Stimulated activated CD4-positive, alpha-beta T cell treated with anti-CD3 and anti-CD28 coated beads, Interleukin-1b, Interleukin-23, amount 100 ng/mL, for 48 hours (primary cell): ENCODE results near the gene TBL1X.

Experiments used
- DNase-seq: peaks from one replicate; pipeline ENCODE4 v3.0.0-alpha.2; 2020

The TBL1X gene

DNA sequence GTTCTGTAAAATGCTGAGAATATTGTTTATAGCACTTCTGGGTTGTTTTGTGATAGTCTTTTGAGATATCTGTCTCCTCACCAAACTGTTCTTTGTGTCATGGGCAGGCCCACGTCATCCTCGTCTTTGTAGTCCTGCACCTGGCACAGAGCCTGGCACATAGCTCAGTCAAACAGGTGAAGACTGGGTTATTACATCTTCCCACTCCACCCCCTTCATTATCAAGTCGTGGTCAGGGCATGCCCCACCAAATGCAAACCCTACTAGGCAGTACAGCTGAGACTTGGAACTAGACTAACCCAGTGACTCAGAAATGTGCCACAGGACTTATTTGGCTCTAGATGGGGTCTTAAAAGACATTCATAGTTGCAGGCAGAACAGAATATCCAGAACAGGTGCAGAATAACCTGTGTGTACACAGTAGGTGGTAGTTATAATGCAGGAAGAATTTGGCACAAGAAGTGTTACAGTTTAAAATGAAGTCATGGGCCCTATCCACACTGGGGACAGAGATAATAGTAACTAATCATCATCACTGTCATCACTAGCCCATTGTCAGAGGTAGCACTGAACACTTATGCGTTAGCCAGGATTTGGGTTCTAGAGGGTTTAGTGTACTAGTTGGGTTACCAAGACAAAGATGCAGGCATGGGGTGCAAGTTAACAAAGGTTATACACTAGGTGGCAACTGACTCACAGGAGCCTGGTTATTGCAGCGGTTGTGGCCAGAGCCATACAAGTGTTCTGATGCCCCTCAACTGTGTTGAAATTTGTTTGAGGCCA, 74.9 kb downstream of the TBL1X start:
- DNase-seq: no peak

DNA sequence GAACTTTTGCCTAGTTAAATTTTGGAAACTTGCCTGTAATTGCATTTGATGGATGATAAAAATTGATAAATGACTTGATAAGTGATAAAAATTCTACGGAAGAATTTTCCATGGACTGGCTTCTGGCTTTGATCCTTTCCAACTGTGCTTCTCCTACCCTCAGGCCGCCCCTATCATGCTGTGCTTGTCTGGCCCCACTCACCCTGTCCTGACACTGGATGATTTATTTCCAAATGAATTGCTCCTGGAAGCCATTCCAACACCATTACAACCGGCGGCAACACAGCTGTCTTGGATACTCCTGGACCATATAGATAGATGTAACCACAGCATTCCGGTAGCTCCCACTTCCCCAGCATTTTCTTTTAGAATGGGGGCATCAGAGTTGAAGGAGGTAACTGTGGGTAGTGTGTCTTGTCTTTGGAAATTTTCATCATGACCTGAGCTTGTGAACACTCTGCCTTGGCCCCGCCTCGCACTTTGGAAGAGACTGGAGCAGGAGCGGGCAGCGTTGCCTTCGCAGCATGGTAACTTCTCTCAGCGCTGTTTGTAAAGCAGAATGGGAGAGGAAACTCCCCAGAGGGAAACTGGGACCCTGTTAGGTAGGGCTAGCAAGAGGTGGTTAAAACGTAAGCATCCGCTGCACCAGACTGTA, 77.4 kb downstream of the TBL1X start:
- DNase-seq: no peak

DNA sequence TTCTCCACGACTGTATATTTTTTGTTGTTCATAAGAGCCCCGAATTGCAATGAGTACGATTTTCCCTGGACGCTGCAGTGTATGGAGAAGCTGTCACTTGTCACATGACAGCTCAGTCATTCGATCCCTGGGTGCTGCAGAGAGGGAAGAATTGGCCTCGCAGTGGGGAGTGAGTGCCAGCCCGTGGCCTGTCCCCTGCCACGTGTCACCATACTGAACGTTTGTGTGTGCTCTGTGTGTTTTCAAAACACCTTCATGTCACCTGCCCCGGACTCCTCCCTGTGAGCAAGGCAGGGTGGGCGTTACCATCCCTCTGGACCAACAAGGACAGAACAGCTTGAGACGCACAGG, 77.9 kb downstream of the TBL1X start:
- no peak for DNase-seq

DNA sequence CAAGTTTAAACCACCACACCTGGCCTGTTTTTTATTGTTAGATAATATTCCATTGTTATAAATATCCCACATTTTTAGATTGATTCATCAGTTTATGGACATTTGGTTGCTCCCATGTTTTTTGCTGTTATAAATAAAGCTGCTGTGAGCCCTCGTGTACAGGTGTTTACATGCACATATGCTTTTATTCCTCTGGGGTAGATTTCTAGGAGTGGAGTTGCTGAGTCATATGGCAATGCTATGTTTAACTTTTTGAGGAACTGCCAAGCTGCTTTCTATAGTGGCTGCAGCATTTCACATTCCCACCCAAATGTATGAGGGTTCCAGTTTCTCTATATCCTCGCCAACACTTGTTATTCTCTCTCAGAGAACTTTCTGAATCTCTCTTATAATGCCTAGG, 90.5 kb downstream of the TBL1X start:
- DNase-seq: no peak

DNA sequence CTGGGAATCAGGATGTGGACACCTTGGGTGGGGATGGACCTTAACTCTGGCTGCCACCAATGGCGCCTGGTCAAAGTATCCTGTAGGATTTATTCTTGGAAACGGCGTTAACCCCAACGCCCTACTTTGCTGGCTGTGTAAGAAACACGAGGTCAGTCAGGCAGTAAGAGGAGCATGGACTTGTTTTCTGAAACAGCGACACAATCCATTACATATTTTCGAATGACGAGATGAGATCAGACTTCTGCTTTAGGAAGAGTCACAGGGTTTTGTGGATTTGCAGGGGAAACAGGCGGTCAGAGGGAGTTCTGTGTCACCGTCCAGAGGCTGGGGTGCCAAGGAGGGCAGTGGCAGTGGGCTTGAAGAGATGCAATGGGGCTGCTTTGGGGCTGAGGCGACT, 92.2 kb downstream of the TBL1X start:
- DNase-seq: no peak

DNA sequence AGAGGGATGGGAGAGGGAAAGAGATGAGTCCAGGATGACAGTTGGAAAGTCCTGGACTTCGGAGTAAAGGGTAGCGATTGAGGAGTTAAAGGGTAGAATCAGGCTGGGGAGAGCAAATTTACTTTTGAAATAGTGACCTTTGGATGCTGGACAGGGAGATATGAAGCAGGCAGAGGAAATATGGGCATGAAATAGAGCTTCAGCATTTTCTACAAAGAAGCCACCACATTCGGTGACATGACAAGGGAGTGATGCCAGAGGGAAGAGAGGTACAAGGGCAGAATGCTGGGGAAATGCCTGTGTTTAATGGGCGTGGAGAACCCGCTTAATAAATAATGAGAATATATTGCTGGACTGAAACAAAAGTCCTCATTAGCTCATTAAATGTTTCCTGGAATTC, 92.7 kb downstream of the TBL1X start:
- DNase-seq: no peak

DNA sequence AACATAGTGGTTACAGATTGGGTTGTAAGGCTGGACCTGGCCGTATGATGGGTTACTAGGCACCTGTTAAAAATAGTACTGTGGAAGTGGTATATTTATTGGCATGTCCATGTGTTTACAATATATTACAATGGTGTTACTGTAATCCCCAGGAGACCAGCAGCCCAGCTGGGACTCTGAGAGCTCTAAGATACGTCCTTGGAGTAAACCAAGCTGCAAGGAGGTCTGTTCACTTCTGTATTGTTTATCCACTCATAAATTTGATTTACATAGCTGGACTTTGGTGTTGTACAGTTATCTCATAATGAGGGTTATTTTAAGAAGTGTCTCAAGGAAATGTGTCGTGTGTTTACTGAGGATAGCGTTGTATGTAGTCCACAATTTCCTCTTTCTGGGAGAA, 93.8 kb downstream of the TBL1X start:
- DNase-seq: no peak

DNA sequence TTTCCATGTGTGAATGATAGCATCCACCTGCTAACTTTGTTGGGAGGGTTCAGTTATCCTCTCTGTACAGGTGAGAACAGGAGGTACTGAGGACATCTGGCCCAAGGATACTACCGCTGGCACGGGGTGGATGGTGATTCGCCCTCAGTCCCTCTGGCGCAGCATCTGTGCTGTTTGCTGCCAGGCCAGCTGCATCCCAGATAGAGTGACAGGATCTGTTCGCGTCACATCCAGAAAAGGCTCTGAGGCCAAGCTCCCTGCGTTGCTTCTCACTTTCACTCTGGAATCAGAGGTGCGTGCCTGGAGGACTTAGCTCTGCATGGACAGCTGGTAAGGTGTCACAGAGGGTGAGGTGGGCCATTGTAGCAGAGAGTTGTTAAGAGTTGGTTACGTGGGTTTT, 95.4 kb downstream of the TBL1X start:
- no peak for DNase-seq

DNA sequence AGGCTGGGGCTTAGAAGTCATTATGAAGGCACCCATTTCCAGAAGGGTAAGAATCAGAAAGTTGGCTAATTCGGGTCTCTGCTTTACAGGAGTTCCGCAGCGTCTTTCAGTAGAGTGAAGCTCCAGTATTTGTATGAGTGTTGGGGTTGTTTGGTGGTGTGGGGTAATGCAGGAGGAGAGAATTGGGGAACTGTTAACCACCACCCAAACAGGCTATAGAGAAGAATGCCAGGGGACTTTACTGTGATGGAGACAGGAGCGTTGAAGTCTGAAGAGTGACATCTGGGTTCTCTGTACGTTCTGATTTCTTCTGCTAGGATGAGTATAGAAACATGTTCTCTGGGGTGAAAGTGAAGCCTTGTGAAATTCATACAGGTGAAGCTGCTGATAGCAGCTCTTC, 96.3 kb downstream of the TBL1X start:
- no peak for DNase-seq

DNA sequence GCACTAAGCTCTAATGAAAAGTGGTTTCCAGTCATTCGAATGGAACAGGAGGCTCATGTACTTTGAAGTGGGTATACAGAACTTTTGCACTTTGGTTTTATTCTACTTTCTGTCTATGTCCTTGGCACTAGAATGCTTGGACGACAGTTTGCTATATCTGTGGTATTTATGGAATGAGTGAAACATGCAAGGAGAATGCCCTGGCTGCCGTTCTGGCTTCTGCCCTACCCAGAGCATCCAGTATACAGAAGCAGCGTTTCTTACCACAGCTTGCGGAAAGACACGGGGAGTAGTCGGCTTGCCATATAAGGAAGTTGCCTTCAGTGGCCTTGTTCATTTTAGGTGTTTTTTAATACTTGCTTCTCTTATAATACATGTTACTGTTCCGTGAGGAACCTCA, 98.0 kb downstream of the TBL1X start:
- no peak for DNase-seq

DNA sequence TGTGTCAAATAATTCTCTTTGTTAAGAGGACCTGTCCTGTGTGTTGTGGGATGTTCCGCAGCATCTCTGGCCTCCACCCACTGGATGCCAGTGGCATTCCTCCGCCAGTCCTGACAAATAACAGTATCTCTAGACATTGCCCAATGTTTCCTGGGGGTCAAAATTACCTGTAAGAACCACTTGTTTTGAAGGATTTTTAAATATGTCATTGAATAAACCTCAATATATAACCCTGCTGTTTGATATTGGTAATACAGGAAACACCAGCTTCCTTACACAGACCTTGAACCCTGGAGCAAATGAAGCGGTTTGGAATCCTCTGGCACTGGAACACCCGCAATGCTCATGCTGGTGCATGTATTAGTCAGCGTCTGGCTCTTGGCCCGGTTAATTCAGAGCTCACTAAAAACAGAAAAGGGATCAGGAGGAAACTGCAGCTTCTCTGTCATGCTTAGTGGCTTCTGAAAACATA, 101.3 kb downstream of the TBL1X start:
- peak; percentile 9 for DNase-seq

DNA sequence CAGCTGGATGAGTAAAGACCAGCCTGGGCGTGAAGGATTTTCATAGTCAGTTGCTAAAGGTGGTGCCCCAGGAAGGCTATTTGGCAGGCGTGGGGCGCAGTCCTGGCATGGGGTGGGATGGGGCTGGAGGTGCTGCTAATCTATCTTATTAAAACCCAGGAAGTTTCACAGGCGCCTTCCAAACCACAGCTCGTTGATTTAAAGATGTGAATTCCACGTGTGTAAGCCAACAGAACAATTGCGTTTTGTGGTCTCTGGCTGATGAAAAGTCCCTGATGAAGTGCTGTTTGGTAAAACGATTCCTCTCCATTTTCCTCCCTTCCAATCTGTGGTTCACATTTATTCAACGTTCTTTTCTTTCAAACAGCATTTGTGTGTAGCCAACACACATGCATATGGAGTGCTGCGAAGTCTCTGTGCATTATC, 105.0 kb downstream of the TBL1X start:
- DNase-seq: no peak

DNA sequence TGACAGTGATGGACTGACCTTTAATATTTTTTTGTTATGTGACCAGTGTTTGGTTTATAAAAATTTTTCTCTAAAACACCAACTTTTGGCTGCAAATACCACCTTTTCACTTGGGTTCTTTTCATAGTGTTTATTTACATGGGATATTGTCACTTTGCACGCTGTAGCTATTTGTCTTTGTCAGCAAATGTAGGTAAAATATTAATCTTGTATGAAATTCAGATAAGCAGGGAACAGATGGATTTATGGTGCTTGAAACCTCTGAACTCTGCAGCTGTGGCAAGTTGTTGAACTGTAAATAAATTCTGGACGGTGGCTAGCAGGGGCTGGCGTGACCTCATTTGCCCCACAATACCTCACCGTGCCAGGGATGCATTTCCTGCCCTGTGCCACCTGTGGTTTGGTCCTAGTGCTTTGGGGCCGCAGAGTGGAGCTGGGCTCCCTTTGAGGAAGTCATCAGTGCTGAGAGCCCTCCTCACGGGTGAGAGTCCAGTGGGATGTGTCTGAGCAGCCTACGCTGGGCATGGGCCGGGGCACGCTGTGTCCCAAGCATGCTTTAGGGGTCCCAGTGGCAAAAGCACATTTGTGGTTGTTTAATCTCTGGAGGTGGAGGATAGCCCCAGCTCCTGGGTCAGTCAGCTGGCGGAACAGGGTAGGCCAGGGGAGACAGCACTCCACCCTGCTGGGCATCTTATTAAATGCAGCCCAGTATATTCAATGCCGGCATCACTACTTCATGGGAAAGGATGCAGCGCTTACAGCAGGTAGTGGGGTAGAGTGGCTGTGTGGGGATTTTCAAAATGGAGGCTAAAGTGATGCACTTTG, 108.6 kb downstream of the TBL1X start:
- no peak for DNase-seq

DNA sequence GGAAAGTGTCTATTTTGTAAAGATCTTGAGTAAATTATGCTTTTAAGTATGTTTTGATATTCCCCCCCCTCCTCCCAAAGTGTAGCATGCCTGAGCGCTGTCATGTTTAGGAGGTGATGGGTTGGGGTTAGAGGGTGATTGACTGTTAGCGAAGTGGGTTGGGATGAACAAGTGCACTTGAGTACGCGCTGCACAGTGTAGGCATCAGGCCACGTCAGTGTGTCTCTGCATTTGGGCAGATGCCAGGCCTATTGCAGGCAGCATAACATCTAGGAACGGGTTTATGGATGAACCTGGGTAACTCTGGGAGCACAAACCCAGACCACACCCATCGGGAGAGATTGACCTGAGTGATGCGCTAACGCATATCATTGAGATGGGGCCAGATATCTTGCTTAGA, 111.2 kb downstream of the TBL1X start:
- no peak for DNase-seq

DNA sequence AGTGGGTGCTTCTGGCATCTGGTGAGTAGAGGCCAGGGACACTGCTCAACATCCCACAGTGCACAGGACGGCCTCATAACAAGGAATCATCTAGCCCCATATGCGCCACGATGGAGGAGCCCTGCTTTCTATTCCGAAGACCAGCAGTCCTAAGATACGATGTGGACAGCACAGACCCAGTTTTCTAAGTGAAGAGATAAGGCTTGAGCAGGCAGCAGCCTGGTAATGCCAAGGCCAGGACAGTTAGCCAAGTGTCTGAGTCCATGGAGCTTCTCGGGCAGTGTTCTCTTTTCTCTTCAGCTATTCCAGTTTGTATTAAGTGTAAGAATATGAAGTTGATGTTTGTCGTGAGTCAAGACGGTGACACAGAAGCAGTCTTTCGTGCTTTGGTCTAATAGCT, 112.7 kb downstream of the TBL1X start:
- no peak for DNase-seq

DNA sequence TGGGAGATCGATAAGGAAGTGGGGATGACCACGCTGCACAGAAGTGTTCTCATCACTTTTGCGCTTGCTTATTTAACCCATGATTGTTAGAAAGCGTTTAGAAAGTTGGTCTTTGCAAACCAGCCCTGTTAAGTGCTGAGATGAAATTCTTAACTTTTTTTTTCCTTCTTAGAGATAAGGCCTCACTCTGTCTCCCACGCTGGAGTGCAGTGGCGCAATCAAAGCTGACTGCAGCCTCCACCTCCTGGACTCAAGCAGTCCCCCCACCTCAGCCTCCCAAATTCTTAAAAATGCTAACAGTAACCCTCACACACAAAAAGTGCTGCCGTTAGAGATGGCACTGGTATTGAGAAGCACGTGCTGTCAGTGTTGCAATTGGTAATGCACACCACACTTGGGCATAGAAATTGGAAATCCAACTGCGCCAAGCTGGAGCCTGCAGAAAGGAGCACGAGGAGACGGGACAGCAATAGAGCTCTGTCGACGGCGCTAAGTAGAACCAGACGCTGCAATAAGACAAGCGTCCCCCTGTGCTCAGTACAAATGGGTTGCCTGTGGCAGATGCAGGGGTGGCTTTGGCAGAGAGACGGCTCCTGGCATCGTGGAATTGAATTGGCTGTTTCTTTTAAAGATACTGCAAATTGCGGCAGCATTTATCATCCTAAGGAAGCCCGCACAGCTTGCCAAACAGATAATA, 113.4 kb downstream of the TBL1X start:
- no peak for DNase-seq

DNA sequence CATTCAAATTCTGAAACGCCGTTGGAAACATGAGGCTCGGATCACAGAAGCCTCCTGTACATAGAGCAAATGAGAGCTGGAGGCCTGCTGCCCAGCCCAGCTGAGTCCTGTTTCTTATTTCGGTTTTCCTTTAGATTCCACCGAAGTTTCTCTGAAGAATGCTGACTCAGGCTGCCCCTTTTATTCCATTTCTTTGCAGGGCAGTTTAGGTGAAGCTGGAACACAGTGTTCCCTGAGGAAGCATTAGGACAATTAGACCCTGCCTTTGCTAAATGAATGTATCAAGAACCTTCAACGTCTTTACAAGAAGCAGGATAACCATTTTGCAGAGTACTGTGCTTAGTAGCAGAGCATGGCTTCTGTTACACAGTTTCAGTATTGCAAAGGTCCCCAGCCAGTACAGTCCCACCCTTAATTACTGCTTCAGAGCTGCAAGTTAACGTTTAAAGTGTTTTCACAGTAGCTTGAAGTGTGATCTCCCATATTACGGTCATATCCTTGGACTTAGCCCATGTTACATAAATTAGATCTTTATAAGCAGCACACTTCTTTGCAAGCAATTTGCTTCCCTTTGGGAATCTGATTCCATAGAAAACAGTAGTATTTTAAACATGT, 117.0 kb downstream of the TBL1X start:
- no peak for DNase-seq

DNA sequence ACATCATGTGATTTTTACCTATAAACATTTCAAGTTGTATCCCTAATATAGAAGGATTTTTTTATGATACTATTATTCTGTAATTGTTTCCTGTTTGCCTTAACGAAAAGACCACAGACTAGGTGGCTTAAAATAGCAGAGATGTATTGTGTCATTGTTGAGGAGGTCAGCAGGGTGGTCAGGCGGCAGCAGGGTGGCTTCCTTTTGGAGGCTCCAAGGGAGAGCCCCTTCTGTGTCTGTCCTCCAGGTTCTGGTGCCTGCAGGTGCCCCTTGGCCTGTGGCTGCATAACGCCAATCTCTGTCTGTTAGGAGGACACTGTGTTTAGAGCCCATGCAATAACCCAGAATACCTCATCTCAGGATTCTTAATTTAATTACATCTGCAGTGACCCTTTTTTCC, 118.1 kb downstream of the TBL1X start:
- DNase-seq: no peak

DNA sequence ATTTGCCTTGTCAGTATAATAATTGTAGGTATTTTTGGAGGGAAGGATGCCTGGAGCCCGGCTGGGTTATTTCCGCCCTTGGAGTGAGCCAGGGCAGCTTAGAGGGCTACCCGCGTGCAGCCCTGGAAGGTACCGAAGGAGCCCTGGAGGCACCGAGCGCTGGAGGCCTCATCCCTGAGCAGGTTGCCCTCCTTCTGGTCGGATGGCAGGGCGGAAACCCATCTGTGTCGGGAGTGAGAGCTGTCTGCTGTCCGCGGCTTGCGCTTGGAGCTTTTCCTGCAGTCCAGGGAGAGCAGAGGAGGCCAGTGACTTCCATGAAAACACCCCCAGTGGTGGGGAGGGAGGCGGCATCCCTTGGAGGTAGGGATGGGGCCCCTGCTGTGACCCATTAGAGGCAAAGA, 122.1 kb downstream of the TBL1X start:
- no peak for DNase-seq

DNA sequence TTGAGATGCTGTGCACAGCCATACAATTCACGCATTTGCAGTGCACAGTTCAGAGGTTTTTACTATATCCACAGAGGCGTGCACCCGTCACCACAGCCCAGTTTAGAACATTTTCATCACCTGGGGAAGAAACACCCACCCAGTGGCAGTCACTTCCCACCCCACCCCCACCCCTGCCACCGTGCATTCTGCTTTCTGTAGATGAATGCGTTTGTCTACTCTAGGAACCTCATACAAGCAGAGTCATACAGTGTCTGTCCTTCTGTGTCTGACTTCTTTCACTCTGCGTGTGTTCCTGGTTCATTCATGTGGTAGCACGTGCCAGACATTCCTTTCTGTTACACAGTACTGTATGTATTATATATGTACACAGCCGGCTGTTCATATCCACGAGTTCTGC, 122.8 kb downstream of the TBL1X start:
- DNase-seq: no peak

DNA sequence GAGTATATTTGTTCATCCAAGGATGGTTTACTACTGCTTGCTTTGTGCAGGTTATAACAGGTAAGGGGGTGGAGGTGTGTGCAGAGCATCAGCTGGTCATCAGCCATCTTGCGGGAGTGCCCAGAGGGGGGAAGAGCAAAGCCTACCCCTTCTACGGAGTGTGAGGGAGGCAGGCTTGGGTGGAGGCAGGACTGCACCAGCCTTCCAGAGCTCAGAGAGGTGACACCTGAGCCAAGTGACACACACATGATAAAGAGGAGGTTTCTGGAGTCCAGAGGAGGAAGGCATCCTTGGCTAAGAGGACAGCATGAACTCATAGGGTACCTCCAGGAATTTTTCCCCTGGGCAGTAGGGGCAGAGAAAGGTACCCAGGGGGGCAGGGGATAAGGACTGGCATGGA, 126.6 kb downstream of the TBL1X start:
- no peak for DNase-seq

DNA sequence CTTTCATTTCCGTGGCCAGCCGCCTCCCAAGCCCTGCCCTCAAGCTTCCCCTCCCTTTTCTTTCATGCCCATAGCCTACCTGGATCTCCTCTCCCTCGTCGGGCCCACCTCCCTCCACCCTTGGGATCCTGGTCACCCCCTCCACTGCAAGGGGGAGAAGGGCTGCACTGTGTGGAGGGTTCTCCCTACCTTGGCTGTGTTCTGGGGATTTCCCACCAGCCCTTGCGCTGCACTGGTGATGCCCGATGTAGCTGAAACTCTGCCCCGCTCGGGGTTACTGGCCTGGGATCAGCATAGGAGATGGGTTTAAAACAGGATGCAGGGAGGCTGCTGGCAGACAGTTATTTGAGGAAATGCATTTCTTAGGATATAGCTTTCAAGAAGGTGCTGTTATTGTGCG, 128.9 kb downstream of the TBL1X start:
- no peak for DNase-seq

DNA sequence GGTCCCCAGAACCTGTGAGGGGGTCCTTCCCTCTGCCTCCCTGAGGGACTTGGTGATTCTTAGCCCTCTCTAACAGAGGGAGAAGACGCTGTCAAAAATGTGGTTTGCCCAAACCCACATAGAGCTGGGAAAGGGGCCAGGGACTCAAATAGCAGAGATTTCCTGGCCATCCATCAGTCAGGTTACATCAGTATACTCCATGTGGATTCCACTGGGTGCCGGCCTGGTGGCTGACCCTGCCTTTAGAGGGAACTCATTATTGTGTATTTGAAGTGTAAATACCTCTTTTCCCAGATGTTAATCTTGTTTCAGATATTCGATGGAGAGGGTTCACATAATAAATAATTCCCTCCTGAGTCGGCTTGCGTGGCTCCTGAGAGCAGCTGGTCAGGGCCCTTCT, 130.3 kb downstream of the TBL1X start:
- DNase-seq: no peak
